ENCODE results near the gene APOC1.

GRCh38 chr19:44942067-44942571 is 27.7 kb downstream of the APOC1 start, which contains the start of gene APOC4:
- TF ChIP-seq CTCF (IDR thresholded peaks at IDR 0.05) (no peak), POLR2A (IDR thresholded peaks at IDR 0.05) (no peak)
